OCI-LY3 (cell line): ENCODE data around the gene EFL1.

Source experiments
- EZH2phosphoT487 ChIP-seq: fragments of 200-600 bp; shearing (Covaris generic); IDR thresholded peaks from 2 replicates; pipeline ENCODE4 v1.6.1; 2018; ENCODE audit warnings: antibody characterized with exemption, mixed run types, low read depth
- TF ChIP-seq, protein P1 (sequence below): fragments of 200-600, 300-600 bp; sonication (generic); IDR thresholded peaks from 2 replicates; pipeline ENCODE4 v1.5.1; 2014; ENCODE audit warnings: antibody characterized with exemption, low read length, low read depth

DNA sequence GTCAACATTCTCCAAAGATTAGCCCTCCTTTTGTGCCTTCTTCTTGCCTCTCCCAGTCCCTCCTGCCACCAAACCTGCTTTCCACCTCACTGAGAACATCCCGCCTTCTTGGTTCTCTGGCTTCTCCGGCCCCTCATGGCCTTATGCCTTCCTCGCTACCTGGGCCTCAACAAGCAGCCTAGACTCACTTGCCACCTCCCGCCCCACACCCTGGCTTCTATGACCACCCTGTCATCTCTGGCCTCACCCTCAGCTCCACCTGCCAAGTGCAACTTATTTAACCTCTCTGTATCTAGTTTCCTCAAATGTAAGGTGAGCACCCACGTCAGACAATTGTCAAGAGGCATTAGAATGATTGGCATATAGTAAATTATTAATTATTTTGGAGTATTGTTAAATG, 147.9 kb downstream of the EFL1 start:
- no peak for TF ChIP-seq EZH2phosphoT487
- TF ChIP-seq, protein P1, sequence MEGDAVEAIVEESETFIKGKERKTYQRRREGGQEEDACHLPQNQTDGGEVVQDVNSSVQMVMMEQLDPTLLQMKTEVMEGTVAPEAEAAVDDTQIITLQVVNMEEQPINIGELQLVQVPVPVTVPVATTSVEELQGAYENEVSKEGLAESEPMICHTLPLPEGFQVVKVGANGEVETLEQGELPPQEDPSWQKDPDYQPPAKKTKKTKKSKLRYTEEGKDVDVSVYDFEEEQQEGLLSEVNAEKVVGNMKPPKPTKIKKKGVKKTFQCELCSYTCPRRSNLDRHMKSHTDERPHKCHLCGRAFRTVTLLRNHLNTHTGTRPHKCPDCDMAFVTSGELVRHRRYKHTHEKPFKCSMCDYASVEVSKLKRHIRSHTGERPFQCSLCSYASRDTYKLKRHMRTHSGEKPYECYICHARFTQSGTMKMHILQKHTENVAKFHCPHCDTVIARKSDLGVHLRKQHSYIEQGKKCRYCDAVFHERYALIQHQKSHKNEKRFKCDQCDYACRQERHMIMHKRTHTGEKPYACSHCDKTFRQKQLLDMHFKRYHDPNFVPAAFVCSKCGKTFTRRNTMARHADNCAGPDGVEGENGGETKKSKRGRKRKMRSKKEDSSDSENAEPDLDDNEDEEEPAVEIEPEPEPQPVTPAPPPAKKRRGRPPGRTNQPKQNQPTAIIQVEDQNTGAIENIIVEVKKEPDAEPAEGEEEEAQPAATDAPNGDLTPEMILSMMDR: no peak
